VCaP (cell line): ENCODE data around the gene IGF2BP2.

Source experiments
- H3K27ac ChIP-seq: fragments of 450-650 bp; 2 replicates; pipeline ENCODE4 v1.5.1; 2017
- TF ChIP-seq, protein P1 (sequence below): fragments of 450-650 bp; conservative IDR thresholded peaks from 2 replicates; pipeline ENCODE4 v1.5.1; 2017; ENCODE audit warnings: mild to moderate bottlenecking, moderate library complexity

The IGF2BP2 gene

DNA sequence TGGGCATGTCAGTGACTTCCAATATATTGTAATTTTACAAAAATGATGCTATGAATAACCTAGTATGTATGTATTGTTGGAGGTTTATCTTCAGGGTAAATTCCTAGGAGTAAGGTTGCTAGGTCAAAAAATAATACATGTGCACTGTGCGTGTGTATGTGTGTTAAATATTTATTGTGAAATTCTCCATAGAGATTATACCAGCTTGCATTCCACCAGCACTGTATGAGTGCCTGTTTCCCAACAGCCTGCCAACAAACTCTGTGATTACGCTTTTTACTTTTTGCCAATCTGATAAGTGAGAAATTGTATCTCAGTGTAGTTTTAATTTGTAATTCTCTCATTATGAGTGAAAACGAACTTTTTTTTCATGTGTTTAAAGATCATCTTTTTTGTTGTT is 12.6 kb upstream of the IGF2BP2 start:
- no peak overlapping the region for H3K27ac ChIP-seq
- TF ChIP-seq, protein P1, sequence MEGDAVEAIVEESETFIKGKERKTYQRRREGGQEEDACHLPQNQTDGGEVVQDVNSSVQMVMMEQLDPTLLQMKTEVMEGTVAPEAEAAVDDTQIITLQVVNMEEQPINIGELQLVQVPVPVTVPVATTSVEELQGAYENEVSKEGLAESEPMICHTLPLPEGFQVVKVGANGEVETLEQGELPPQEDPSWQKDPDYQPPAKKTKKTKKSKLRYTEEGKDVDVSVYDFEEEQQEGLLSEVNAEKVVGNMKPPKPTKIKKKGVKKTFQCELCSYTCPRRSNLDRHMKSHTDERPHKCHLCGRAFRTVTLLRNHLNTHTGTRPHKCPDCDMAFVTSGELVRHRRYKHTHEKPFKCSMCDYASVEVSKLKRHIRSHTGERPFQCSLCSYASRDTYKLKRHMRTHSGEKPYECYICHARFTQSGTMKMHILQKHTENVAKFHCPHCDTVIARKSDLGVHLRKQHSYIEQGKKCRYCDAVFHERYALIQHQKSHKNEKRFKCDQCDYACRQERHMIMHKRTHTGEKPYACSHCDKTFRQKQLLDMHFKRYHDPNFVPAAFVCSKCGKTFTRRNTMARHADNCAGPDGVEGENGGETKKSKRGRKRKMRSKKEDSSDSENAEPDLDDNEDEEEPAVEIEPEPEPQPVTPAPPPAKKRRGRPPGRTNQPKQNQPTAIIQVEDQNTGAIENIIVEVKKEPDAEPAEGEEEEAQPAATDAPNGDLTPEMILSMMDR: no peak

DNA sequence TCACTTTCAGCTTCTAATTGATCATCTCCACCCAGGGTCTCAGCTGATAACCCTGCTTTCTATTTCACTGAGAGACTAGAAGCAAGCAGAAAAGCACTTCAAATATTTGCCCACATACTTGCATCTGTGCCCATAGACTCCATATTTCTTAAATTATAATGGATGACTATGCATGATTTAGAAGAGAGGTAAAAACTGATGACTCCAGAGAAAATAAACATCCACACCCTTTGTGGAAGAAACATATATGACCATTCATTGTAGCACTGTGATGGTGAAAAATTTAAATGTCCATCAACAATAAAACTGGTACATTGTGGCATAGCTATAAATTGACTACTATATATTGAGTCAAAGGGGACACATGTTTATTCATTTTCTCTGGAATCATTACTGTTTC is 7.1 kb upstream of the IGF2BP2 start:
- no peak overlapping the region for H3K27ac ChIP-seq
- TF ChIP-seq, protein P1: no peak

DNA sequence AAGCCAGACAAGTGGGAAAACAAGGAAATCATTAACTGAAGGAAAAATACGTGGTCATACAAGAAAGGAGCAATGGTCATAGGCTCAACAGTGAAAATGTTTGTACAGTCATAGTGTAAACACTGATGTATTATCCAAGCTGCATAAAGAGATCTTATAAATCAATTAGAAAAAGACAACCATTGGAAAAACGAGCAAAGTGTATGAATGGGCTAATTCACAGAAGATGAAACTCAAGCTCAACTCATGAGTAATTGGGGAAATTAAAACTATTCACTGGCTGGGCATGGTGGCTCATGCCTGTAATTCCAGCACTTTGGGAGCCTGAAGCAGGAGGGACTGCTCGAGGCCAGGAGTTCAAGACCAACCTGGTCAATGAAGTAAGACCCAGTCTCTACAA is 6.4 kb upstream of the IGF2BP2 start:
- H3K27ac ChIP-seq: no peak overlapping the region

DNA sequence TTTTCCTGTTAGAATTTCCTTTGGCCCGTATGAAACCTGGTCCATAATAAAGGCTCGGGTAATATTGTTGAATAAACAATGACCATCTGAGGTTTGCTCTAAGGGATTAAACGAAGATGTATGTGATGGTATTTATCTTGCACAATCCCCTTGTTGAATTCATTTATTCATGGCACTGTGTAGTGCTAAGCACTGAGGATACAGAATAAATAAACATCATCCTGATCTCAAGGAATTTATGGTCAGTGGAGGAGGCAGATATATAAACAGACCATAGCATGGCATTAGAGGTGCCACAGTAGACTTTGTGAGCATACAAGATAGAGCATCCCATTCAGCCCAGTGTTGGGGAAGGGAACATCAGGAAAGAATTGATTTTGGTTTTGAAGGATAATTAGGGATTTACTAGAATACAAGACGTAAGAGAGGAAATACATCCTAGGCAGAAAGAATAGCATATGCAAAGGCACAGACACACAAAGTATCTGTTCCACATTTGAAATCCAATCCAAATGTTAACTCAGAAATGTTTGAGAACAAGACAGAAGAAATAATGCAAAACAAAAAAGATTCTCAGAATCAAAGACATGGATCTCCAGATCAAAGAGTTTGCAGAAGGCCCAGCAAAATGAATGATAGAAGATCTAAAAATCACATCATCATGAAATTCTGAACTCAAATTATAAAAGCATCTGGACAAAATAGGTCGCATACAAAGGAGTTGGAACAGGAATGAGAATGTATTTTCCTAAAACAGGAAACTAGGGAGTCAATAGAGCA is 5.4 kb upstream of the IGF2BP2 start:
- TF ChIP-seq, protein P1: no peak

More for the DNA sequence above, 6.4 kb upstream of the IGF2BP2 start:
- TF ChIP-seq, protein P1: no peak

DNA sequence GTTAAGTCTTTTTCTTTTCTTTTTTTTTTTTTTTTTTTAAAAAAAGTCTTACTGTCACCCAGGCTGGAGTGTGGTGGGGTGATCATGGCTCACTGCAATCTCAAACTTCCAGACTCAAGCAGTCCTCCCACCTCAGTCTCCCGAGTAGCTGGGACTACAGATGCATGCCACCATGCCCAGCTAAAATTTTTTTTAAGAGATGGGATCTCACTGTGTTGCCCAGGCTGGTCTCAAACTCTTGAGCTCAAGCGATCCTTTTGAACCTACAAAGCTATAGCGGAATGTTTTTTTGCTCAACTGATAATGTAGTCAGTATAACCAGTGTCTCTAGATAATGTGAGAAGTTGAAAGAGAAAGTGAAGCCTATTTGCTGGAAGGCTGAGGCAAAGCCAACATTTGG is 3.9 kb upstream of the IGF2BP2 start:
- TF ChIP-seq, protein P1: no peak
- H3K27ac ChIP-seq: no peak overlapping the region

More for the DNA sequence above, 5.4 kb upstream of the IGF2BP2 start:
- H3K27ac ChIP-seq: no peak overlapping the region

DNA sequence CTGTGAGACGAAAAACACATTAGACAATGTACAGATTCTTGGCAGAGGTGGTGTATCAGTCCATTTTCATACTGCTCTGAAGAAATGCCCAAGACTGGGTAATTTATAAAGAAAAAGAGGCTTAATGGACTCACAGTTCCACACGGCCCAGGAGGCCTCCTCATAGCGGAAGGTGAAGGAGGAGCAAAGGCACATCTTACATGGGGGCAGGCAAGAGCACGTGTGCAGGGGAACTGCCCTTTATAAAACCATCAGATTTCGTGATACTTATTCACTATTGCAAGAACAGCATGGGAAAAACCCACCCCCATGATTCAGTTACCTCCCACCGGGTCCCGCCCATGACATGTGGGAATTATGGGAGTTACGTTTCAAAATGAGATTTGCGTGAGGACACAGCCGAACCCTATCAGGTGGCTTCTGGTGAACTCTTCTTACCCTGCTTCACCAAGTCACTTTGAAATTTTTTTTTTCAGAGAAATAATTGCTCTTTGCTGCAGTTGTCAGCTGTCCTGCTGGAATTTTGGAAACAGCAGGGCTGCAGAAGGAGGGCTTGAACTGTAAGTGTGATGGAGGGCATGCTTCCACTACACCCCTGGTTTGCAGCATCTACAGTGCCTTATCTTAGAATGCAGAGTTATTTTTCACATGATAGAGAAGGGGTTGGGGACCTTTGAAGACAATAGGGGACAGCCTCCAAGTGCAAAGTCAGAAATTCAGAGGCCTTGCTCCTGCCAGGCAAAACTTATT is 2.9 kb upstream of the IGF2BP2 start:
- TF ChIP-seq, protein P1: no peak
- no peak overlapping the region for H3K27ac ChIP-seq

DNA sequence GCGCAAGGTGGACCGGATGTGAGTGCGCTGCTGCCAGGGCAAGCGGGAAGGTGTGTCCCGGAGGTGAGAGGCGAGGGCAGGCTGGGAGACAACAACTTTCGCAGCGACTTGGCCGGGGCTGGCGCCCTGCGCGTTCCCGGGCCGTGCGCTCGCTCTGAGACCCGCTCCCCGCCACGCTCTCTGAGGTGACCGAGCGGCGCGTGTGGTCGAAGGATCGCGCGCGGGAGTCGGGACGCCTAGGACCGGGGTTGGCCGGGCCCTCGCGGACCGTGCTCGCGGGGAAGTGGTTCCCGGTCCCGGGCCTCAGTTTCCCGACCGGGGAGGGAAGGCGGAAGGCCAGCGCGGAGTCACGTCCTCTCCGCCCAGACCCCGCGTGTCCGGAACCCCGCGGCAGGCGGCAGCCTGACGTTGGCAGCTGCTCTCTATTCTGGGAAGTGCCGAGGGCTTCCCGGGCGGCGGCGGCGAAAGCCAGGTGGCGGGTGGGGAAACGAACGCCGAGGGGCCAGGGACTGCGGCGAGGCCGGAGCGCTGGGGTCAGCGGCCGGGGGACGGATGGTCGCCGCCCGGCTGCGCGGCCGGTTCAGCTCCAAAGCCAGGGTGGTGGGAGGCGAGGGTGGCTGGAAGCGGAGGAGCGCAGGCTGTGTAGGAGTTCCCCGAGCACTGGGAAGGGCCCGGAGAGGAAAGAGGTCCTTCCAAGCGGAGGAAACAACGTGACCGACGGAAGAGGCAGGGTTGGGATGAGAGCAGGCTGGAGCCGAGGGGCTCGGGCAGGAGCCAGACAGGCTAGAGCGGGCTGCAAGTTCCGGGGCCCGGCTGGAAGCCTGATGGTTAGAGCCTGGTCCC is 1.0 kb upstream of the IGF2BP2 start:
- TF ChIP-seq, protein P1: no peak
- H3K27ac ChIP-seq: peak overlapping the region; percentile 65
